Prostate gland (tissue), 2 donors: ENCODE data around the gene PTBP1.

Source experiments
- POLR2A ChIP-seq: fragments of 450-650 bp; IDR thresholded peaks from one replicate; pipeline ENCODE4 v1.6.1; 2016; ENCODE audit warnings: antibody characterized with exemption, mild to moderate bottlenecking
- TF ChIP-seq, protein P1 (sequence below), 4 experiments: fragments of 200-600 bp in 2 of 4; fragments of 450-650 bp in 2 of 4; sonication (generic) in 2 of 4; IDR thresholded peaks; 1 replicate in 3 of 4; 2 replicates in 1 of 4; pipeline ENCODE4 v1.5.1; 2016 to 2019; ENCODE audit warnings: antibody characterized with exemption in 4 of 4, mild to moderate bottlenecking in 2 of 4, moderate library complexity in 2 of 4

DNA sequence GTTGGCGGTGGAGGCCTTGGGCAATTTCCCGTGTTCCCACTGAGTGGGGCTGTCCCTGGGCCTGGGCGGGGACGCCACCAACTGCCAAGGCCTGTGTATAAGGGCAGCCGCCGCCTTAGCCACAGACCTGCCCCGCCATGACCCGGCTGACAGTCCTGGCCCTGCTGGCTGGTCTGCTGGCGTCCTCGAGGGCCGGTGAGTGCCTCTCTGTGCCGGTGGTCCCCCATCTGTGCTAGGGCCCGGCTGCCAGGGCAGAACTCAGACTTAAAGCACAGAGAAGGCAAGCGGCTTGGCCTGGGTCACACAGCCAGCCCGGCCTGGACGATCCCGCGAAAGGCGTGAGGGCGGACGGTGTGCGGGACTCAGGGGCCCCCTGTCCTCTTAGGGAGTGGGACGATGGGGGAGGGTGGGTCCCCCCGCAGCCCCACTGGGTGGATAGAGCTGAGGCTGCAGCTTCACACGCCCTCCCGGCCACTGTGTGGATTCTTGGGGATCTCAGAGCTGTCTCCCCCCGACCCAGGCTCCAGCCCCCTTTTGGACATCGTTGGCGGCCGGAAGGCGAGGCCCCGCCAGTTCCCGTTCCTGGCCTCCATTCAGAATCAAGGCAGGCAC lies 30.6 kb downstream of the PTBP1 start, which contains the start of gene AZU1:
- TF ChIP-seq, protein P1, sequence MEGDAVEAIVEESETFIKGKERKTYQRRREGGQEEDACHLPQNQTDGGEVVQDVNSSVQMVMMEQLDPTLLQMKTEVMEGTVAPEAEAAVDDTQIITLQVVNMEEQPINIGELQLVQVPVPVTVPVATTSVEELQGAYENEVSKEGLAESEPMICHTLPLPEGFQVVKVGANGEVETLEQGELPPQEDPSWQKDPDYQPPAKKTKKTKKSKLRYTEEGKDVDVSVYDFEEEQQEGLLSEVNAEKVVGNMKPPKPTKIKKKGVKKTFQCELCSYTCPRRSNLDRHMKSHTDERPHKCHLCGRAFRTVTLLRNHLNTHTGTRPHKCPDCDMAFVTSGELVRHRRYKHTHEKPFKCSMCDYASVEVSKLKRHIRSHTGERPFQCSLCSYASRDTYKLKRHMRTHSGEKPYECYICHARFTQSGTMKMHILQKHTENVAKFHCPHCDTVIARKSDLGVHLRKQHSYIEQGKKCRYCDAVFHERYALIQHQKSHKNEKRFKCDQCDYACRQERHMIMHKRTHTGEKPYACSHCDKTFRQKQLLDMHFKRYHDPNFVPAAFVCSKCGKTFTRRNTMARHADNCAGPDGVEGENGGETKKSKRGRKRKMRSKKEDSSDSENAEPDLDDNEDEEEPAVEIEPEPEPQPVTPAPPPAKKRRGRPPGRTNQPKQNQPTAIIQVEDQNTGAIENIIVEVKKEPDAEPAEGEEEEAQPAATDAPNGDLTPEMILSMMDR (IDR thresholded peaks at IDR 0.05): no peak
- no peak for TF ChIP-seq POLR2A
